K562 (cell line): ENCODE measurements around the gene PCDH9. TPM values are rescaled to one million over a fixed set of nuclear protein-coding genes. Genes with fewer than 3 reads are reported as not detected.

Source experiments
- ATAC-seq: fragments of 200-7000 bp; cut with Tn5 transposase; 3 replicates; pipeline ENCODE4 v1.9.1; 2020; ENCODE audit warnings: moderate library complexity
- BruUV-seq: library from RNA; stranded (reverse); fragments of 400-500 nt; replicated peaks from 2 replicates; lab custom pipeline; 2021; lab: Mats Ljungman, UMichigan
- CTCF ChIA-PET: fragments of 300-600 bp; formaldehyde crosslinking; extraction: SDS; loops from one replicate; lab custom pipeline; 2021; ENCODE audit warnings: low intra/inter-chr PET ratio; lab: Yijun Ruan, JAX
- POLR2A ChIA-PET: fragments of 300-600, 350-650 bp; sonication (Branson Sonifier 250); formaldehyde crosslinking; extraction: SDS; loops from one replicate; lab custom pipeline; 2021; ENCODE audit warnings: antibody characterized with exemption, inconsistent platforms; lab: Yijun Ruan, JAX
- DNase-seq, 4 experiments: peaks; one replicate each; pipeline versions ENCODE4 v3.0.0 to v3.0.0-alpha.2; 2011 to 2018; ENCODE audit warnings: low spot score in 3 of 4, mixed read lengths in 3 of 4; ENCODE audit errors: extremely low read depth in 1 of 4
- FAIRE-seq: peaks from 2 replicates; lab custom pipeline; 2011; peaks lifted over from hg19 to GRCh38; lab: Jason Lieb, UNC
- H2AFZ ChIP-seq: 2 replicates; pipeline ENCODE4 v1.6.0; 2011; ENCODE audit warnings: low read depth, low read length, control low read depth, inconsistent platforms
- H3K27ac ChIP-seq: fragments of 200-600 bp; 3 replicates; pipeline ENCODE4 v1.8.0; 2011; ENCODE audit warnings: low read depth, mild to moderate bottlenecking, control low read depth, inconsistent platforms, low read length, moderate library complexity, mixed read lengths; ENCODE audit errors: extremely low read depth
- H3K27me3 ChIP-seq, 2 experiments: fragments of 300-600 bp in 1 of 2; 2 replicates in 1 of 2; 3 replicates in 1 of 2; pipeline versions ENCODE4 v1.6.0 to v1.8.0; 2011; ENCODE audit warnings: inconsistent platforms in 2 of 2, low read length in 2 of 2, mild to moderate bottlenecking in 1 of 2, mixed read lengths in 1 of 2, moderate library complexity in 1 of 2; ENCODE audit not compliant: control insufficient read depth in 2 of 2, insufficient read depth in 2 of 2
- H3K36me3 ChIP-seq: fragments of 300-600 bp; 3 replicates; pipeline ENCODE4 v1.8.0; 2011; ENCODE audit warnings: mild to moderate bottlenecking, low read length, inconsistent platforms; ENCODE audit not compliant: control insufficient read depth, insufficient read depth
- H3K4me1 ChIP-seq, 2 experiments: fragments of 200-600 bp in 1 of 2; replicated peaks in 1 of 2; 2 replicates in 1 of 2; 3 replicates in 1 of 2; pipeline versions ENCODE4 v1.5.1 to v1.8.0; 2011; ENCODE audit warnings: inconsistent platforms in 2 of 2, low read length in 2 of 2, mild to moderate bottlenecking in 1 of 2, mixed read lengths in 1 of 2, moderate library complexity in 1 of 2; ENCODE audit not compliant: control insufficient read depth in 2 of 2, insufficient read depth in 2 of 2
- H3K4me2 ChIP-seq: 2 replicates; pipeline ENCODE4 v1.6.1; 2011; ENCODE audit warnings: low read length, control low read depth, inconsistent platforms, mixed read lengths; ENCODE audit not compliant: insufficient read depth
- H3K4me3 ChIP-seq: fragments of 200-600 bp; sonication (generic), shearing (Covaris generic); 2 replicates; pipeline ENCODE4 v1.5.1; 2016; ENCODE audit warnings: control low read depth, inconsistent platforms
- H3K79me2 ChIP-seq: fragments of 200-600 bp; 3 replicates; pipeline ENCODE4 v1.8.0; 2011; ENCODE audit warnings: low read length, inconsistent platforms; ENCODE audit not compliant: control insufficient read depth, insufficient read depth
- H3K9ac ChIP-seq, 2 experiments: 2 replicates each; pipeline versions ENCODE4 v1.6.0 to v1.6.1; 2011; ENCODE audit warnings: low read depth in 2 of 2, low read length in 2 of 2, control low read depth in 1 of 2, inconsistent platforms in 1 of 2, mild to moderate bottlenecking in 1 of 2, mixed read lengths in 1 of 2; ENCODE audit not compliant: insufficient read depth in 1 of 2
- H3K9me1 ChIP-seq: one replicate; pipeline ENCODE4 v1.6.0; 2011; ENCODE audit warnings: inconsistent platforms, mild to moderate bottlenecking, low read length, moderate library complexity; ENCODE audit not compliant: control insufficient read depth, insufficient read depth
- H3K9me3 ChIP-seq: replicated peaks from 2 replicates; pipeline ENCODE4 v1.5.1; 2011; ENCODE audit warnings: low read depth, low read length, inconsistent platforms; ENCODE audit not compliant: control insufficient read depth, insufficient read depth
- H4K20me1 ChIP-seq: replicated peaks from 2 replicates; pipeline ENCODE4 v1.6.1; 2011; ENCODE audit warnings: low read length, inconsistent platforms, mixed read lengths; ENCODE audit not compliant: control insufficient read depth, insufficient read depth
- BCOR ChIP-seq: fragments of 450-650 bp; IDR thresholded peaks from 2 replicates; pipeline ENCODE4 v1.6.1; 2016
- BRD4 ChIP-seq: fragments of 200-600 bp; sonication (generic); IDR thresholded peaks from 2 replicates; pipeline ENCODE4 v1.6.1; 2017; ENCODE audit warnings: inconsistent platforms
- BRF1 ChIP-seq: IDR thresholded peaks from 3 replicates; pipeline ENCODE4 v1.6.1; 2011; ENCODE audit warnings: borderline replicate concordance, mild to moderate bottlenecking; ENCODE audit not compliant: insufficient read length; ENCODE audit errors: extremely low read depth
- FOXO4 ChIP-seq: fragments of 450-650 bp; formaldehyde crosslinking; IDR thresholded peaks from 2 replicates; pipeline ENCODE4 v1.4.0; 2020; ENCODE audit warnings: mild to moderate bottlenecking, moderate library complexity
- GABPB1 ChIP-seq: sonication (generic); formaldehyde crosslinking; IDR thresholded peaks from 2 replicates; pipeline ENCODE4 v1.8.0; 2022; ENCODE audit warnings: mild to moderate bottlenecking, missing genetic modification reagents
- IRF2 ChIP-seq: sonication (generic); formaldehyde crosslinking; IDR thresholded peaks from 2 replicates; pipeline ENCODE4 v1.8.1; 2022; ENCODE audit warnings: mild to moderate bottlenecking, missing genetic modification reagents
- KLF13 ChIP-seq: fragments of 450-650 bp; IDR thresholded peaks from 2 replicates; pipeline ENCODE4 v1.6.1; 2016; ENCODE audit warnings: missing genetic modification characterization, low read depth, mild to moderate bottlenecking, missing compliant biosample characterization, moderate library complexity, borderline replicate concordance
- OTX1 ChIP-seq: fragments of 450-650 bp; formaldehyde crosslinking; IDR thresholded peaks from 2 replicates; pipeline ENCODE4 v1.4.0; 2022; ENCODE audit warnings: mild to moderate bottlenecking
- POLR2AphosphoS5 ChIP-seq: IDR thresholded peaks from 2 replicates; pipeline ENCODE4 v1.6.1; 2011; ENCODE audit warnings: mild to moderate bottlenecking, low read depth, low read length, moderate library complexity; ENCODE audit not compliant: control insufficient read depth, insufficient read depth
- RBM14 ChIP-seq: fragments of 200-400 bp; formaldehyde crosslinking; IDR thresholded peaks from 2 replicates; pipeline ENCODE4 v1.6.1; 2018; ENCODE audit warnings: low read depth, mild to moderate bottlenecking, low read length, moderate library complexity, borderline replicate concordance; ENCODE audit not compliant: insufficient read depth
- RBM22 ChIP-seq: fragments of 200-400 bp; formaldehyde crosslinking; IDR thresholded peaks from 2 replicates; pipeline ENCODE4 v1.6.1; 2018; ENCODE audit warnings: low read length, low read depth; ENCODE audit not compliant: poor library complexity, severe bottlenecking
- SNAPC5 ChIP-seq: fragments of 250-450 bp; sonication (Bioruptor Pico); IDR thresholded peaks from 2 replicates; pipeline ENCODE4 v1.8.0; 2021; ENCODE audit warnings: moderate library complexity, mild to moderate bottlenecking, inconsistent platforms
- ZBTB8A ChIP-seq: fragments of 450-650 bp; IDR thresholded peaks from 2 replicates; pipeline ENCODE4 v1.6.1; 2018; ENCODE audit warnings: mild to moderate bottlenecking, moderate library complexity; ENCODE audit not compliant: partially characterized antibody
- ZNF146 ChIP-seq: IDR thresholded peaks from one replicate; pipeline ENCODE4 v1.6.1; 2018; ENCODE audit warnings: missing compliant biosample characterization; ENCODE audit not compliant: unreplicated experiment
- ZNF766 ChIP-seq: fragments of 200-800 bp; sonication (Bioruptor generic); conservative IDR thresholded peaks from 2 replicates; pipeline ENCODE4 v1.6.1; 2016; ENCODE audit warnings: missing genetic modification characterization, missing compliant biosample characterization
- WGBS: fragments of 100-300 bp; shearing (Covaris generic); methylation state at CpG from one replicate; pipeline ENCODE4 v1.1.6; 2016; ENCODE audit warnings: low coverage, mixed read lengths; ENCODE audit not compliant: insufficient coverage; ENCODE audit errors: missing lambda C conversion rate; 5-methylcytosine and 5-hydroxymethylcytosine counted together
- in situ Hi-C: fragments of 300-500 bp; cut with MboI; formaldehyde crosslinking; loops from 4 replicates; pipeline ENCODE4 v1.15.0; 2018; ENCODE audit warnings: inconsistent platforms, mixed read lengths
- intact Hi-C: fragments of 100-400 bp; cut with micrococcal nuclease; formaldehyde crosslinking; loops from 2 replicates; pipeline ENCODE4 v1.14.2; 2022
- polyA plus RNA-seq, 8 experiments: library from polyadenylated mRNA; depleted of rRNA in 4 of 8; stranded (reverse) in 5 of 8; unstranded in 3 of 8; fragments of >200 nt; fragmentation: Nextera tagmentation in 2 of 8; fragmentation: Illumina TruSeq in 1 of 8; extraction: Ambion mirVana in 2 of 8; extraction: Trizol in 1 of 8; gene quantifications; 2 replicates each; pipeline versions ENCODE4 v1.2.1 to v1.2.3, GENCODE V29; 2011 to 2014; ENCODE audit warnings: inconsistent platforms in 1 of 8, missing spikeins in 1 of 8
- total RNA-seq, 7 experiments: library from RNA; depleted of rRNA in 6 of 7; stranded (reverse); fragments of >200 nt in 6 of 7; fragmentation: Illumina TruSeq in 2 of 7; extraction: Trizol in 2 of 7; gene quantifications; 2 replicates each; pipeline versions ENCODE4 v1.2.1 to v1.2.3, GENCODE V29; 2011 to 2021; ENCODE audit warnings: low replicate concordance in 1 of 7

Gene PCDH9
- total and polyA plus RNA-seq, 9 of the 15 experiments (the other 6 are each of a cell fraction or from before 2014, with no cell fraction given): 1.1 to 6.7 (median 4.9) TPM

GRCh38 chr13:66858163-66858562 is 372.0 kb downstream of the PCDH9 start (continued):
- TF ChIP-seq OTX1 (CRISPR knock-in tag): no peak
- no peak for TF ChIP-seq KLF13 (tag)
- TF ChIP-seq RBM14: no peak
- no peak for TF ChIP-seq GABPB1 (CRISPR knock-in tag)
- no peak for TF ChIP-seq ZNF766 (CRISPR knock-in tag)

- Histone ChIP-seq H2AFZ (no peak overlapping the region), H4K20me1 (no peaks in the 10 kb centered on the region), H3K4me3 (no peak overlapping the region), H3K9me1 (no peaks in the 10 kb centered on the region), H3K4me2 (no peak overlapping the region), H3K27ac (no peak overlapping the region), H3K9ac (no peak overlapping the region), H3K36me3 (no peaks in the 10 kb centered on the region), H3K79me2 (no peaks in the 10 kb centered on the region), H3K4me1 (no peaks in the 10 kb centered on the region), H3K9me3 (no peaks in the 10 kb centered on the region), H3K27me3 (no peaks in the 10 kb centered on the region)
- in situ Hi-C loops: no loop called here
- ATAC-seq (no peak), DNase-seq (no peak), FAIRE-seq (no peak)
- no TSS peak for BruUV-seq
- 75% methylated on average over 1 of the region's 1 CpG for WGBS
- POLR2A ChIA-PET: no interaction called here
- CTCF ChIA-PET: no interaction called here
- no peak for TF ChIP-seq RBM22
- TF ChIP-seq BRD4: no peak
- TF ChIP-seq ZNF146: no peak
- no peak for TF ChIP-seq SNAPC5 (CRISPR knock-in tag)
- no peak for TF ChIP-seq BRF1
- TF ChIP-seq ZBTB8A: no peak
- no peak for TF ChIP-seq POLR2AphosphoS5
- TF ChIP-seq FOXO4 (CRISPR knock-in tag): no peak
- TF ChIP-seq BCOR: no peak
- no peak for TF ChIP-seq IRF2 (CRISPR knock-in tag)
- intact Hi-C loops: no loop called here
These were observed 375.0 kb downstream of the PCDH9 start for GRCh38 chr13:66855131-66855530.
